NCI-H146 treated with DMSO at 0.1 percent for 48 hours (cell line): ENCODE results near the gene TMPRSS2.
"Not testable (repeated sequence)": the region's sequence is repeated elsewhere in the genome, so short reads cannot be mapped to it uniquely, and the experiment has no call there.

Experiments used
- DNase-seq: peaks from one replicate; lab custom pipeline; 2025; ENCODE audit not compliant: unreplicated experiment; lab: John Stamatoyannopoulos, UW

The TMPRSS2 gene

DNA sequence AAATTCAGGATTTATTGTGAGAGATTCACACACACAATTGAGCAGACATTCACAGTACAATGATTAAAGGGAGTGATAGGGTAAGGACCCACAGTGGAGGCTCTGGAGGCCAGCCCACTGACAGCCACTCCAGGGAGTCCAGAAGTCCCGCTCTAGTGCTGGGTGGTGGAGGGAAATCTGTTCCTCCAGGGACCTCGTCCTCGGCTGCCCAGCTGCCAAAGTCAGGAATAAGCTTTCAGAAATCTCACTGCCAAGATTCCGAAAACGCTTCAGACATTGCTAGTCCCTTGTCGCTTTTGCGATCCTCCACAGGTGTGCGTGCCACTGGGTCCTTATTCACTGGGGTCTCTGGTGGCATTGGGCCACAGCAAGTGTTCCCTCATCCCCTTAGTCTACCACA is 79.6 kb downstream of the TMPRSS2 start:
- no peak for DNase-seq

DNA sequence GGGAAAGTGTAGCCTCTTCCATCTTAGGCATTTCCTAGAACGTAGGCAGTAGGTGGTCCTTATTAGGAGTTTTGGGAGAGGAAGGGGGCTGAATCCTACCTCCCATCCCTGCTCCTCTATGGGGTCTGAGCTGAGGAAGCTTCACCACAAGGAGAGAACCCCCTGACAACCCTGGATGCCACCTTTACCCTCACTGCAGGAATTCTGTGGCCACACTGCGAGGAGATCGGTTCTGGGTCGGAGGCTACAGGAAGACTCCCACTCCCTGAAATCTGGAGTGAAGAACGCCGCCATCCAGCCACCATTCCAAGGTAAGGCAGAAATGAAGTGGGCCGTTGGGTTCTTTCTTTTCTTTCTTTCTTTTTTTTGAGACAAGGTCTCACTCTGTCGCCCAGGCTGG is 80.4 kb downstream of the TMPRSS2 start:
- DNase-seq, result no peak

- no peak for DNase-seq
Observed at GRCh38 chr21:41426676-41427404, 81.1 kb downstream of the TMPRSS2 start.

- DNase-seq, result no peak
Observed at GRCh38 chr21:41425954-41426675, 81.8 kb downstream of the TMPRSS2 start, which contains the start of gene MX1. Gene MX1 (plus strand): TSS chr21:41426239. CDS start chr21:41432071, 5,832 bp downstream.

DNA sequence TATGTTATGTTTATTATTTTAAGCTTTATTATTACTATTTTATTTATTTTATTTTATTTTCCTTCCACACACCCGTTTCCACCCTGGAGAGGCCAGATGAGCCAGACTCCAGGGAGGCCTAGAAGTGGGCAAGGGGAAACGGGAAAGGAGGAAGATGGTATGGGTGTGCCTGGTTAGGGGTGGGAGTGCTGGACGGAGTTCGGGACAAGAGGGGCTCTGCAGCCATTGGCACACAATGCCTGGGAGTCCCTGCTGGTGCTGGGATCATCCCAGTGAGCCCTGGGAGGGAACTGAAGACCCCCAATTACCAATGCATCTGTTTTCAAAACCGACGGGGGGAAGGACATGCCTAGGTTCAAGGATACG is 82.4 kb downstream of the TMPRSS2 start:
- no peak for DNase-seq

DNA sequence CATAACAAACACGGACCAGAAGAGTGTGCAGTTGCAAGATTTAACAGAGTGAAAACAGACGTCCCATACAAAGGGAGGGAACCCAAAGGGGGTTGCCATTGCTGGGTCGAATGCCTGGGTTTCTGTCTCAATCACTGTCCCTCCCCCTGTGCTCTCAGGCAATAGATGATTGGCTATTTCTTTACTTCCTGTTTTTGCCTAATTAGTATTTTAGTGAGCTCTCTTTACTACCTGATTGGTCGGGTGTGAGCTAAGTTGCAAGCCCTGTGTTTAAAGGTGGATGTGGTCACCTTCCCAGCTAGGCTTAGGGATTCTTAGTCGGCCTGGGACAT is 84.7 kb downstream of the TMPRSS2 start:
- DNase-seq, result not testable (repeated sequence)

DNA sequence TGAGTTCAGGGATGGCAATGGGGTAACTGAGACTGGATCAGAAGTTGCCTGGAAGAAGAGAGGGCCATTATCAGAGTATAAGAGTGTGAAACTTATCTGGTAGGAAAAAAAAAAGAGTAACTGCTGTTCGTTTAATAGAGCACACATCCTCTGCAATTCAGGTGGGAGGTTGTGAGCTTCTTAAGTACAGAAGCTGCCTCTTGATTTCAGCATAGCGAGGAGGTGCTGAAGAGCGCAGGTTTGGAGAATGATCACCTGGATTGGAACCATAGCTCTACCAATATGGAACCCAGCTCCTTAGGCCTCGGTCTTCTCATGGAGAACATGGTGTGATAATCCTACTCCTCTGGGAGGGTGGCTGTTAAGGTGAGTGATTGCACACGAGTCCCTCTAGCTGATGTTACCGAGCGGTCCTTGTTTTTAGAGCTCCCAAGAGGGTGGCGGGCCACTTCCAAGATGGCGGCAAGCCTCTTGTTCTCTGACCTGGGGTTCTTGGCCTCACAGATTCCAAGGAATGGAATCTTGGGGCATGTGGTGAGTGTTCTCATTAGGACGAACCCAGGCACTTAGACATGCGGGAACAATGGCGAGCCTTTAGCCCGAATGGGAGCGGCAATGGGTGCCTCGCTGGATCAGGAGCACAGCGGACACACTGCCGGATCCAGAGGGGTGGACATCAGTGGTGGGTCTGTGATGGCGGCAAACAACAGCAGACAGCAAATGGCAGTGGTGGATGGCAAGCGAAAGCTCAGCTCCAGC is 85.2 kb downstream of the TMPRSS2 start:
- DNase-seq, result no peak

DNA sequence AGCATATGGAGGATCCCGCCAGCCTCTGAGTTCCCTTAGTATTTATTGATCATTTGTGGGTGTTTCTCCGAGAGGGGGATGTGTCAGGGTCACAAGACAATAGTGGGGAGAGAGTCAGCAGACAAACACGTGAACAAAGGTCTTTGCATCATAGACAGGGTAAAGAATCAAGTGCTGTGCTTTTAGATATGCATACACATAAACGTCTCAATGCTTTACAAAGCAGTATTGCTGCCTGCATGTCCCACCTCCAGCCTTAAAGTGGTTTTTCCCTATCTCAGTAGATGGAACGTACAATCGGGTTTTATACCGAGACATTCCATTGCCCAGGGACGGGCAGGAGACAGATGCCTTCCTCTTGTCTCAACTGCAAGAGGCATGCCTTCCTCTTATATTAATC is 87.0 kb downstream of the TMPRSS2 start:
- DNase-seq, result not testable (repeated sequence)

DNA sequence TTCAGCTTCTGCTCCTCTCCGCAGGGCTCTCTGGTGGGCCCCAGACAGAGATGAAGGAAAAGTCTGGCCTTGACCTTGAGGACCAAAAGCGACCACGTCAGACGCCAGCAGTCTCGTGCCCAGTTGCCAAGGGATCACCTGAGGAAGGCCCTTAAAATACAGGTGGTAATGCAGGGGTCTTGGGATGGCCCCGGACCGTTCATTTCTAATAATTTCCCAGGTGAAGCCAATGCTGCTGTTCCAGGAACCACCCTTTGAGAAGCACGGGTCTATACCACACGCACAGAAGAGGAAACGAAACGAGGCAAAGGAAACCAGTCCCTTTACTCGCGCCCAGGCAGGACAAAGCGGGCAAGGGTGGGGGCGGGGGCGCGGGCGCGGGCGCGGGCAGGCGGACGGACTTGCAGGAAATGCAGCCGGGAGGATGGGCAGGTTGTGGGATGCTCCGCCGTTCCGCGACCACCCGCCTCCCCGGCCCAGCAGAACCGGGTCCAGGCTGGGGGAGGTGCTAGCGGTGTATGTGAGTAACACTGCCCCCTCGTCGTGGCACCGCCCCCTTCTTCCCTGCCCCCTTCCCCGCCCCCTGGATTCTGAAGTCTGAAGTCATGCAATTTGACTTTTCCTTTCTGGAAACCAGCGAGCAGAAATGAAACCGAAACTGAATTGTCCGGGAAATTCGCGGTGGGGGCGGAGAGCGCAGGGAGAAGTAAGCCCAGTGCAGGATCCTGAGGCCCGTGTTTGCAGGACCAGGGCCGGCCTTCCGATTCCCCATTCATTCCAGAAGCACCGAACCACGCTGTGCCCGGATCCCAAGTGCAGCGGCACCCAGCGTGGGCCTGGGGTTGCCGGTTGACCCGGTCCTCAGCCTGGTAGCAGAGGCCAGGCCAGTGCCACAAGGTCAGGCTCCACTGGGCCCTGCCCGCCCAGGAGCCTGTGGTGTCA is 87.8 kb downstream of the TMPRSS2 start:
- DNase-seq, result no peak

DNA sequence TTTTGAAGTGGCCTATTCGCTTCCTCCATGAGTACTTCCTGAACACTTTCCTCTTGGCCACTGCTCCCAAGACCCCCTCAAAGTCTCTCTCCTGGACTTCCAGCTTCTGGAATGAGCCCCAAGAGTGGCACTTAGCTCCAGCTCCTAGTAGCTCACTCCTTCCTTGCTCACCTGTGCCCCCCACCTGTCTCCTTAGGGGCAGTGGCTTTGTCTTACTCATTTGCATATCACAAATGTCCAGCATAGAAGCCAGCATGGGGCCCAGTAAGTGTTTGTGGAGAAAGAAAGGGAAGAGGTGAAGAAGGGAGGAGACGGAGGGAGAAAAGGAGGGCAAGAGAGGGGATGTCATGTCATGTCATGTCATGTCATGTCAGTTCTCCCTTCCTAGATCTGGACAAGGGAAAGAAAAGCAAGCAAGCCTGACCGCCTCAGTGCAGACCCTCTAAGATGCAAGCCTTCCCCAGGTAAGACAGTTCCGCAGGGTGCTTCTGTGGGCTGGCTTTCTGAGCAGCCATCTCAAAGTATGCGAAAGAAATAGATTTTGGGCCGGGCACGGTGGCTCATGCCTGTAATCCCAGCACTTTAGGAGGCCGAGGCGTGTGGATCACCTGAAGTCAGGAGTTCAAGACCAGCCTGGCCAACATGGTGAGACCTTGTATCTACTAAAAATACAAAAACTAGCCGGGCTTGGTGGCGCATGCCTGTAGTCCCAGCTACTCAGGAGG is 88.8 kb downstream of the TMPRSS2 start:
- DNase-seq, result no peak

- no peak for DNase-seq
Observed at GRCh38 chr21:41418393-41418792, 89.6 kb downstream of the TMPRSS2 start.

- not testable (repeated sequence) for DNase-seq
Observed at GRCh38 chr21:41417505-41417904, 90.5 kb downstream of the TMPRSS2 start.
